Stimulated activated CD4-positive, alpha-beta T cell treated with anti-CD3 and anti-CD28 coated beads, Interleukin-1b, Interleukin-23, amount 100 ng/mL, for 4 hours (primary cell): ENCODE measurements around the gene PLA2G12B.

Experiments
- DNase-seq, 2 donors: peaks; one replicate each; pipeline ENCODE4 v3.0.0-alpha.2; 2020; ENCODE audit warnings: low read depth in 2 of 2

Gene PLA2G12B

DNA sequence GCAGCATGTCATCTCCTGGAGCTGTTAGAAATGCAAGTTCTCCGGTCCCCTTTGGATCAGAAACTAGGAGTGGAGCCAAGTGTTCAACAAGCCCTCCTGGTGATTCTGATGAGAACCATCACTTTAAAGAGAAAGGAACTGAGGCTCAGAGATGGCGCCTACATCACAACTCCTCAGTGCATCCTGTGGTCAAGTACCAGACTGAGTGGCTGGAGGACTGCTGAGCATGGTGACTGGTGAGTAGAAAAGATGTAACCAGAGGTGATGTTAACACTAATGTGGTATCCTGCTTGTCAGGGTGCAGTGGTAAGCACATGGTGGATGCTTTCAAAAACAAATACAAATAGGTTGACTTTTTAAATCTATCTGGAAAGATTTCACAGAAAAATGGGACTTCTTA, 64.5 kb downstream of the PLA2G12B start:
- no peak for DNase-seq

DNA sequence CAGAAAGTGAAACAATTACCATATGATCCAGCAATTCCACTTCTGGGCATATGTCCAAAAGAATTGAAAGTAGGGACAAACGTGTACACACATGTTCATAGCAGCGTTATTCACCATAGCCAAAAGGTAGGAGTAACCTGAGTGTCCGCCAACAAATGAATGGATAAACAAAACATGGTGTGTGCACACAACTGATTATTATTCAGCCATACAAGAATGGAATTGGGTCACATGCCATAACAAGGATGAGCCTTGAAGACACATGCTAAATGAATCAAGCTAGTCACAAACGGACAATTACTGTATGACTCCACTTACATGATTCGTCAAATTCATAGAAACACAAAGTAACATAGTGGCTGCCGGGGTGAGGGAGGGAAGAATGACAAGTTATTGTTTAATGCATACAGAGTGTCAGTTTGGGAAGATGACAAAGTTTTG, 65.2 kb downstream of the PLA2G12B start:
- DNase-seq: no peak

DNA sequence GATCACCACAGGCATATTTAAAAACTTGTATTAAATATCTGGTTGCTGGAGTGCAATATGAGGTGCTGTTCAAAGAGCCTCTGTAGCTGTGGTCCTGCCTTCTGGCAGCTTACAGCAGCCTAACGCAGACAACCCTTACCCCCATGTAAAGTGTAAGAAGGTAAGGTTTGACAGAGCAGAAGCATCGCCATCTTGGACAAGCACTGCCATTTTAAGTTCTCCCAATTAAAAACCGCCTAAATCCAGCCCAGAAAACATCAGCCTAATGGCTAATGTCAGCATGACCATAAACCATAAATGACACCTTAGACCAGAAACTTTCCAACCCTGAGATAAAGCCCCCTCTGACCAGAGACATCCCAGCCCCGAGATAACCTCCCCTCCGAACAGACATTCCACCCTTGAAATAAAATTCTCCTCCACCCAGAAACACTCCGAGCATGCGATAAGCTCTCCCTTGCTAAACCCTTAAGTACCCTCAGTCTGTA, 66.4 kb downstream of the PLA2G12B start:
- DNase-seq: no peak

DNA sequence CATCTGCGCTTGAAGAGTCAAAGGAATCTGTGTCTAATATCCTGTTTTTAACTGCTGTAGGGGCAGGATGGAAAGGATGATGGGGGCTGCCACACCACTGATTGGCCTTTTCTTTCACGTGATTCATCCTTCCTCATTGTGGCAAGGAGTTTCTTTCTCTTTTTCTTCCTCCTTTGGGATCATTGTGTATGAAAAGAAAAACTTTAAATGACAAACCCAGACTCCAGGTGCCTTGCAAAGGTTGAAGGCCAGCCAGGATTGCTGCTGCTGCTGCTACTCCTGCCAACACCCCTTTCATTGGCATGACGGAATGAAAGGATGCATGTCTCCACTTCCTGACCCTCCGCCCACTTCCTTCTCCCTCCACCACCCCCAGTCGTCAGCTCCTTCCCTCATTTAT, 67.6 kb downstream of the PLA2G12B start:
- no peak for DNase-seq

DNA sequence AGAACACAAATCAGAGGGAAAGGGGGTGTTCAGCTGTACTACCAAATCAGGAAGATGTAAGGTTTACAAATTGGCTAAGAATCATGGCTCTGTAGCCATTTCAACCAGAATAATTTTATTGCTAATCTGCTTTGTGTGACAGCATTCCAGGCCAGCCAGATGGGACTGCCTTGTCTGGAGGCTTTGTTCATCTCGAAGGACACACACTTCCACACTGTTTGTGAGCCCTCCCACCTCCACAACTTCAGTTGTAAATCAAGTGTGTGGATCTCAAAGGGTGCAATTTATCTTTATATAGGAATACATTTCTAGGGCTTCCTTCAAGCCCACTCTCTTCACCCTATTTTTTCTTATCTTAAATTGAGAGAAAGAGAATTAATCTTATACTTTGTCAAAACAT, 68.0 kb downstream of the PLA2G12B start:
- no peak for DNase-seq

DNA sequence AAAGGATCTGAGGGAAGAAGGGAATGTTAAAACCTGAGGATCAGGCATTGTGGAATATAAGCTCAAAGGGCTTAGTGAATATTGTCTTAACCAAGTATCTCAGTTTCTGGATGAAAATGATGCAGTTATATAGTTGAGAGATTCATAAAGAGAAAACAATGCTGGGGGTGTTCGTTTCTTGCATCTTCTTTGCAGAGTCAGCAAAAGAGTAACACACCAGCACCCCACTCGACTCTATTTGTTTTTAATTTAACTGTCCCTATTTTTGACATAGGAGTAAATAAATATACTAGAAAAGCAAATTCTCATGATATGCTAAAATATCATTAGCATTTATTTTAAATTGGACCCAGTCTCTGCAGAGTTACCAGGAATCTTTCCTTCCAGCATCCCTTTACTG, 68.7 kb downstream of the PLA2G12B start:
- DNase-seq: no peak
